Ovary (tissue), 3 donors: ENCODE data around the gene OSBPL8.

Experiments
- CTCF ChIP-seq, 3 donors: fragments of 450-650 bp in 2 of 3; fragments of 200-600 bp in 1 of 3; IDR thresholded peaks; one replicate each; pipeline versions ENCODE4 v1.5.1 to v1.8.0; 2016 to 2022; ENCODE audit warnings: antibody characterized with exemption in 3 of 3, mild to moderate bottlenecking in 1 of 3
- EP300 ChIP-seq: sonication (generic); formaldehyde crosslinking; IDR thresholded peaks from one replicate; pipeline ENCODE4 v1.6.1; 2017; ENCODE audit warnings: antibody characterized with exemption
- POLR2A ChIP-seq: fragments of 450-650 bp; IDR thresholded peaks from one replicate; pipeline ENCODE4 v1.6.1; 2017; ENCODE audit warnings: antibody characterized with exemption, mild to moderate bottlenecking, moderate library complexity
- donor health status: DM: no; HTN: no; CAD: no.

- TF ChIP-seq CTCF (IDR thresholded peaks at IDR 0.05) (no peak), POLR2A (no peak), EP300 (no peak)
Measured at GRCh38 chr12:76471579-76471978, 88.0 kb downstream of the OSBPL8 start.
